ENCODE measurements around the gene GREB1L.

Gene GREB1L

DNA sequence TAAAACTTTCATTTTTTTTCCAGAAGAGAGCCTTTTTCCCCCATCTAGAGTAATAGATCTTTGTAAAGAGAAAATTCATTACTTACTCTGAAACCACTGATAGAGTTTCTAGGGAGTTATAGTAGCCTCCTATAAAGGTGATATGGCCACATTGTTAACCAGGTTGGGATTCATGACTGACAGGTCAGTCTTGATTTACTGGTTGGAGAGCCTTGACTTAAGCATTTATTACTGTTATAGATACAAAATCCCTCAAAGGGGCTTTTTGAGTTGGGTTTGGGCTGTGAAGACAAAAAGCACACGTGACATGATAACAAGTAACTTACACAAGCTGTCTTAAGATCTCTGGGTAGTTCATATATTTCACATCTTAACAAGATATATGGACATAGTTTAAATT is 141.0 kb downstream of the GREB1L start:
- no peak for DNase-seq

DNA sequence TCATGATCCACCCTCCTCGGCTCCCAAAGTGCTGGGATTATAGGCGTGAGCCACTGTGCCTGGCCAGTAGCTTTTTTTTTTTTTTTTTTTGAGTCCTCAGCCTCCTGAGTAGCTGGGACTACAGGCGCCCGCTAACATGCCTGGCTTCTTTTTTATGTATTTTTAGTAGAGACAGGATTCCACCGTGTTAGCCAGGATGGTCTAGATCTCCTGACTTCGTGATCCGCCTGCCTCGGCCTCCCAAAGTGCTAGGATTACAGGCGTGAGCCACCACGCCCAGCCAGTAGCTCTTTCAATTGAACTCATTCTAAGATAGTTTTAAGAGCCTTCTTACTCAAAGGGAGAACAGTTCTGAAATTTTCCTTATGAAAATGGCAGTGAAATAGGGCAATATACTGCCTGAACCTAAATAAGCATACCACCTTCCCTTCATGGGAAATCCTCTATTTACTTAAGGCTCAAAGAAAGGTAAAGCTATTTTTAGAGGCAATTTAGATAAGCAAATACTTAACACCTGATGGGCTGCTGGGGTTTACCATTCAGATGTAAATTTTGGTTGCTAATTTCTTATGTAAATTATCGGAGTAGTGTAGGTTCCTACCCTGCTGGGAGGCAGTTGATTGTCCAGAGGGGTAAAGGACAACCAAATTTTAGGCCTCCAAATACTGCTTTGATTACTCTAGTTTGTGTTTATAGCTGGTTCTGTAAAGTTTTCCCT is 144.7 kb downstream of the GREB1L start:
- no peak for DNase-seq

DNA sequence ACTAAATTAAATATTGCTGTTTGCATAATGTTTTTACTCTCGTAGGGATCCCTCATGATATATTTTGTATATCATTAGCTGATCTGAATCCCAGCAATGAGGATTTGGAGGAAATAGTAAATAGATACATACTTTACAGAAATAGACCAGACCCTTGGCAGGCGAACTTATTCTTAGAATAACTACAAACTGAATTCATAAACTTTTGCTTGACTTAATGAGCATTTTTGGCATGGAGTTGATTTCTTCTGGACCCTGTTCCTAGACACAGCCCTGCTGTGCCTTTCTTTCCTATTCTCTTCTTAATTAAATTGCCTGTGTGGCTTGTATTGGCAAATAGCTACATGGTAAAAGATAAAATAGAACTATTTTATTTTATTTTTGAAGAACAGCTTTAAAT is 145.9 kb downstream of the GREB1L start:
- DNase-seq: no peak

DNA sequence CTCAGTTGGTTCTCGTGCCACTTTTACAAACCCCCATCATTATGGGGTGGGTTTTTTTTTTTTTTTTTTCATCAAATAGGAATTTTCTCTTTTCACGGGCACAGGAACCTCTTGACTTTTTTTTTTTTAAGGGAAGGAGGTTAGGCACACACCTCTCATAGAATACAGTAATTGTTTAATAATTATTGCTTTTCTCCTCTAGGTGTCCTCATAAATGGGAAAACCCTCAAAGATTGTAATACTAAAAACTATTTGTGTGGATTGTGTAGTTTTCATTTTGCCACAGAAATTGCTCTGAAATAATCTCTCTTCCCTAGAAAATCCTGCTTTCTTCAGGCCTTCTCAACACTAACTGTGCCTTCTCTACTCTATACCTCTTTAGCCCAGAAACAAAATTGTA is 147.3 kb downstream of the GREB1L start:
- DNase-seq: no peak

DNA sequence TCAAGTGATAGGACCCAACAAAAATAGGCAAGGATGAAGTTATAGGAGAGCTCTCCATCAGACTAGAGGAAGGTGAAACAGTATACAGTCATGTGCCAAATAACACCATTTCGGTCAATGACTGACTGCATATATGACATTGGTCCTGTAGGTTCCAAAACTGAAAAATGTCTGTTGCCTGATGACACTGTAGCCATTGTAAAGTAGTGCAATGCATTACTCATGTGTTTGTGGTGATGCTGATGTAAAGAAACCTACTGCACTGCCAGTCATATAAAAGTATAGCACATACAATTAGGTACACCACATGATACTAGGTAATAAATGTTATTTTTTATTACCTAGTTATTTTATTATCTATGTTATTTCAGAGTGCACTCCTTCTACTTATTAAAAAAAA is 147.9 kb downstream of the GREB1L start:
- DNase-seq: no peak

DNA sequence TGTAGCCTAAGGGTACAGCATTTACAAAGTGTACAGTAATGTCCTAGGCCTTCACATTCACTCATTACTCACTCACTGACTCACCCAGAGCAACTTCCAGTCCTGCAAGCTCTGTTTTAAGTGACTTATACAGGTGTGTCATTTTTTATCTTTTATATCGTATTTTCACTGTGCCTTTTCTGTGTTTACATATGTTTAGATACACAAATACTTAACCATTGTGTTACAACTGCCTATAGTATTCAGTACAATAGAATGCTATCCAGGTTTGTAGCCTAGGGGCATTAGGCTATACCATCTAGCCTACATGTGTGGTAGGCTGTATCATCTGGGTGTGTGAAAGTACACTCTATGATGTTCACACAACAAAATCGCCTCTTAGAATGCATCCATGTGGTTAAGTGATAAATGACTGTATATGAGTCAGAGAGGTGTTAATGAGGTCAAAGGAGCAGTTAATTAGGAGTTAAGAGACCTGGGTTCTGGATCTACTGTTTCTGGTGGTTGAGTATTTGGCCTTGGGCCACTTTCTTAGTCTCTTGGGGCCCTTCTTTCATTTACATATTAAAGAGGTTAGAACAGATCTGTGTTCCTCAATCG is 149.1 kb downstream of the GREB1L start:
- no peak for DNase-seq

DNA sequence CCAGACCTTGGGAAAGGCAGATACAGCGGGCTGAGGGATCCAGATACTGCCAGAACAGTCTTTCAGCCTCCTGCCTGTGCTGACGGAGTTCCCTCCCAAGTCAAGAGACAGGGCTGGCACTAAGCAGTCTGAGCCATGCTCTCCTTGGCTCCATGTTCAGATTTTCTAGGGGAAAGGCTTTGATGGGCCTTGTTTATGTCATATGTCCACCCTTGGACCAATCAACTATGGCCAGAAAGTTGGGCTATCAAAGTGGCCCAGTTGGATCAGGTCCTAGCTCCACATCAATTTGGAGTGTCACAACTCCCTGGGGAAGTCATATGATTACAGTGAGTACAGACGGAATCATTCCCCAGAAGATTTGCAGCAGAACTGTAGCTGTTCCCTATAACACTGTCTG is 152.0 kb downstream of the GREB1L start:
- DNase-seq: no peak

DNA sequence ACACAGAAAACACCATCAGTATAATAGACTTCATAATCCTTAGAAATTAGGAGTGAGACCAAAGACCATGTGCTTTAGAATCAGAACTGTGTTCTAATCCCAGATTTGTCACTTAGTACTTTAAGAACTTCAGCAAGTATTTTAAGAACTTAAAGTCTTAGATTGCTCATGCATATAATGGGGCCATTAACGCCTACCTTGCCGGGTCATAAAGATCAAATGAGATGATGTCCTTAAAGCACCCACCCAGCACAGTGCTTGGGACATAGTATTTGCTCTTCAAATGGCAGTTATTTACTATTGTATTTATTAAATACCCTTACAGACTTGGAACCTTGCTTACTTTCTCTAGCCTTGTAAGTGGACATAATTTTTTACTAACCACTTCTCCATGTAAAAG is 156.1 kb downstream of the GREB1L start:
- no peak for DNase-seq

DNA sequence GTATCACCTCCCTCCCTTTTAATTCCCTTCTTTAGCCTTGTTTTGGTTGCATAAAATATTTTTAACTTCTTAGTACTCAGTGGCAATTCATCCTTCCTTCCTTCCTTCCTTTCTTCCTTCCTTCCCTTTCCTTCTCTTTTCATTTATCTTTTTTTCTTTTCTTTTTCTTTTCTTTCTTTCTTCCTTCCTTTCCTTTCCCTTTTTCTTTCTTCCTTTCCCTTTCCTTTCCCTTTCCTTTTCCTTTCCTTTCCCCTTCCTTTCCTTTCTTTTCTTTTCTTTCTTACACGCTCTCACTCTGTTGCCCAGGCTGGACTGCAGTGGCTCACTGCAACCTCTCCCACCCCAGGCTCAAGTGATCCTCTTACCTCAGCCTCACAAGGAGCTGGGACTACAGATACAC is 160.2 kb downstream of the GREB1L start:
- DNase-seq: no peak

DNA sequence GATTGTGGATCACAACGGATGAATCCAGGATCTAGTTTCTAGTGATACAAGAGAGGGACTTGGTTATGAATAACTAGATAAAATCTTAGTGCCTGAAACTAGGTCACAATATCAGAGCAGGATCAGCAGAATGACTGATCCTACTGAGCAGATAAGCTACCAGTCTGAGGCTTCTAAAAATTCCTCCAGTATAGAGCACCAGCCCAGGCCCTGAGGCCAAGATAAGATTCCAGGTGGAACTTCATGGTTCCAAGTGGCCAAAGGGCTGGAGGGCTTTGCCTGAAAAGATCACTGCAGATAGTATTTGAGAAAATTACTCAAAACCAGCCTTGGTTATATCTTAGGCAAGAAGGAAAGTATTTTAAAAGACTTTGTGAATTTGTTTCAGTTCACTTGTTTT is 162.4 kb downstream of the GREB1L start:
- no peak for DNase-seq

DNA sequence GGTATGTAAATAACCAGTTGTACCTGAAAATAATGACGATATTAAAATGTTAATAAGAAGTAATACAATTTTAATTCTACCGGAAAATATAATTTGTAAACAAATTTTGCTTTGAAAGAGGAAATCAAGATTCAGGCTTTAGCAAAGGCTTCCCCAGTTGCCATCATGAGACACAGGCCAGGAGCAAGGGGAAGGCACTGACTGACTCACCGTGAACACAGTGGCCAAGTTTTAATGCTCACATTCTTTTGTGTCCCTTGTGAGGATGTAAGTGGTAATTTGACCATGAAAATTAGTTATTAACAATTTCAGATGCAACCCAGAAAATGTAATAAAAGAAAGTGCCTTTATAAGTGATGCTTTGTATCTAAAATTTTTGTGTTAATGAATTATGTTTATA is 164.1 kb downstream of the GREB1L start:
- no peak for DNase-seq

DNA sequence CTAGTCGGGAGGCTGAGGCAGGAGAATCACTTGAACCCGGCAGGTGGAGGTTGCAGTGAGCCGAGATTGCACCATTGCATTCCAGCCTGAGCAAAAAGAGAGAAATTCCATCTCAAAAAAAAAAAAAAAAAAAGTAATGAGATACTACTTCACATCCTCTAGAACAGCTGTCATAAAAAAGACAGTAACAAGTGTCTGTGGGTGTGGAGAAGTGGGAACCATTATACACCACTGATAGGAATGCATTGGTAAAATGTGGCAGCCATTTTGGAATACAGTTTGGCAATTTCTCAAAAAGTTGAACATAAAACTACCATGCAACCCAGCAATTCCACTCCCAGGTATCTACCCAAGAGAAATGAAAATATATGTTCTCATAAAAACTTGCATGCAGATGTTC is 166.6 kb downstream of the GREB1L start:
- DNase-seq: no peak

DNA sequence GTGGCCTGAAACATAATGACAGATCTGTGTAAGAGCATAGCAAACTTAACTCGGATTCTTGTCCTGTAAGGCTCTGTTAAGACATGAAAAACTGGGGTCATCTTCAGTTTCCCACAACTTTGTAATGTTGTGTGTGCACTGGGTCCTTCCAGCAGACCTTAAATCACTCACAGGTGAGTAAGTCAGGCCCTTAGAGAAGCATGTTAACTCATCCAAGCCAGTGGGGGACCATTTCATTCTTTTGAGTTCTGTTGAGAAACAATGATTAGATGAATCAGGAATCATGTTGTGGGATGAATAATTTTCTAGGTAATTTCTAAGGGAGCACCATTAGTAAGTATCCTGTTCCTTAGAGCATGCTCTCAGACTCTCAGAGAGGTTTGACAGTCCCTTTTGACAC is 191.4 kb downstream of the GREB1L start:
- DNase-seq: no peak

DNA sequence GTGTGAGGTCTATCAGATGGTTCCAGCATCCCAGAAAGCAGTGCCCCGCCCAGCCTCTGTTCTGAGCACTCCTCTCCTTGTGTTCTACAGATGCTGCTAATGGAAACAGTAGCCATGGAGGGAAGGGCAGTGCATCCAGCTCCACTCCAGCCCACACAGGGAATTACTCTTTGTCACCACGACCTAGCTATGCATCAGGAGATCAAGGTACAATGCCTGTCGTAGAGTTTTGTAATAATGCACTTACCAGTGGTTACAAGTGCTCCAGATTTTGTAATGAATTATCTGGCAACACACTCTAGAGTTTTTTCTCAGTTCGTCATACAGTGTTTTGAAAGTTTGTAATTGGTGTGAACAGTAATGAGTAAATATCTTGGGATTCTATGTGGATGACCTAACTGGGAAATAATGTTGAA is 197.4 kb downstream of the GREB1L start:
- DNase-seq: no peak

DNA sequence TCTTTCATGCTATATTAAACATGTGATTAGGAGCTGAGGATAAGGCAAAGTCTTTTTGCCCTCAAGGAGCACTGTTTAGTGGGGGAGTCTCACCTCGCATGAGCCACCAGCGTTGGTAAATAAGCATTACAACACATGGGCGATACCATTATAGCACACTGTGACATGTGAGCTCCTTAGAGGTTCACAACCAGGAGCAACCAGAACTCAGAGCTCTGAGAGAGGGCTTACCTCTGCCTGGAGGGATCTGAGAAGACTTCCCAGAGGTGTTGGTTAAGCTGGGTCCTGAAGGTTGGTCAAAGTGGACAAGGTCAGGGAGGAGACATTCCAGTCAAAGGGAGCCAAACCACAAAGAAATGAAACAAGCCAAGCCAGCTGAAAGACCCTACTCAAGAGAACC is 199.6 kb downstream of the GREB1L start:
- no peak for DNase-seq

DNA sequence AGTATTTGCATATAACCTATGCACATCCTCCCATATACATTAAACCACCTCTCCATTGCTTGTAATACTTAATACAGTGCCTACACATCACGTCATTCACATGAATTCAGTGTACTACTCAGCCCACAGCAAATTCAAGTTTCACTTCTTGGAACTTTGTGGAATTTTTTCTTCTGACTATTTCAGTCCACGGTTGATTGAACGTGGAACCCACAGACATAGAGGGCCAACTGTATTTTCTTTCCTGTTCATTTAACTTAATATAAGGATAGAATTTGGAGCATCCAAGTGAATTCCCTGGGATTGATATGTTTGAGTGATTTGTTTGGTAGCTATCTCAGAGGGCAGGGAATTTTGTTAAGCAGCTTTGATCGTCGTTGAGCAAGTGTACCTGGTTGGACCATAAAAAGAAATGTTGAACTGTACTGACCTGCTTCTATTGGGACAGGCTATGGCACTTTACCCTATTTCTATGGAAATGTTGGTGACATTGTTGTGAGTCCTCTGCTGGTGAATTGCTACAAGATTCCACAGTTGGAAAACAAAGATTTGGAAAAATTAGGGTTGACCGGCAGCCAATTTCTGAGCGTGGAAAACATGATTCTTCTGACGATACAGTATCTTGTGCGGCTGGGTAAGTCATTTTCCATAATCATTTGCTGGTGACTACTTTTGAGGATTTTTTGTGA is 201.9 kb downstream of the GREB1L start:
- no peak for DNase-seq

DNA sequence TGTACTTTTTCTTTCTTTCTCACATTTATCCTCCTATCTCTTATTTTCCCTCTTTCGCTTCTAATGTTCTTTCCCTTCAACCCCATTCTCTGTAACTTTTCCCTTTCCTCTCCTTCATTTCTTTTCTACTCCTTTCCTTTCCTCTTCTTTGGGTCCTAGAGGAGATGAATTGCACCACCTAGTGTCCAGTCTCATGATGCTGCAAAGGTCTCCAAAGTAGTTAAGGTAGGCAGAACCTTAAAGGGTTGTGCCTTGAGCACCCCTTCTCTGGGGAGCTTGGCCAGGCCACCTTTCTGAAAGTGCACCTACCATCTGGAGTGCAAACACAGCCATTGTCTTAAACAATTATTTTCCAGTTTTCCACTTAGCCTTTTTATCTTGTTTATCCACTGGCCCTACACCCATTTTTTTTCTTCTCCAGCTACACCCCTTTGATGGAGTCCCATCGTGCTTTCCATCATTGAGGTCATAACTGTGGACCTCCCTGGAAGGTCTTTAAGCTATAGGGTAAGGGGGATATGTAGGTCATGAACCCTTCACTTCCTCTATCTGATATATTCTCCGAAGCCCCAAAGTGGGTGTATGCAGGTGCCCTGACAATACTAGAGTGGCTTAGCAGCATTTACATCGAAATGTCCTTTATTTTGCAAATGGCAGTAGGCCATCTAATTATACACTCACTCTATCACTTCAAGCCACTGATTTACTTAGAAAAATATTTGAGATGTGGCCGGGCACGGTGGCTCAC is 202.6 kb downstream of the GREB1L start:
- DNase-seq: no peak

DNA sequence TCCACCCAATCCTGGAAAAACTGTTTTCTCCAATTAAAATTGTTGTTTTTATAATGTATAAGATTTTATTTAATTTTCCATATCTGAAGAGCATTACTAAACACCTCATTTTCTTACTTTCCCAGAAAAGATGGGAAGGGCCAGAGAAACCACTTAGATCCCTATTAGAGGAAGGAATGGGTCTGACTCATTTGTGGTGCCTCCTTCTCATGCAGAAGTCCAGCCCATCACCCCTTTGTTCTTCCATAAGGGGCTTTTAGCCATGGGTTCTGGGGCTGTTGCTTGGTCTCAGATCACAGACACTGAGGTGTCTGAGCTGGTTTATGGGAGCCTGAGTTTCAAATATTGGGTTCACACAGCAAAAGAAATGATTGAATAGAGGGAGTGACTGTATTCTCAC is 206.3 kb downstream of the GREB1L start:
- no peak for DNase-seq

DNA sequence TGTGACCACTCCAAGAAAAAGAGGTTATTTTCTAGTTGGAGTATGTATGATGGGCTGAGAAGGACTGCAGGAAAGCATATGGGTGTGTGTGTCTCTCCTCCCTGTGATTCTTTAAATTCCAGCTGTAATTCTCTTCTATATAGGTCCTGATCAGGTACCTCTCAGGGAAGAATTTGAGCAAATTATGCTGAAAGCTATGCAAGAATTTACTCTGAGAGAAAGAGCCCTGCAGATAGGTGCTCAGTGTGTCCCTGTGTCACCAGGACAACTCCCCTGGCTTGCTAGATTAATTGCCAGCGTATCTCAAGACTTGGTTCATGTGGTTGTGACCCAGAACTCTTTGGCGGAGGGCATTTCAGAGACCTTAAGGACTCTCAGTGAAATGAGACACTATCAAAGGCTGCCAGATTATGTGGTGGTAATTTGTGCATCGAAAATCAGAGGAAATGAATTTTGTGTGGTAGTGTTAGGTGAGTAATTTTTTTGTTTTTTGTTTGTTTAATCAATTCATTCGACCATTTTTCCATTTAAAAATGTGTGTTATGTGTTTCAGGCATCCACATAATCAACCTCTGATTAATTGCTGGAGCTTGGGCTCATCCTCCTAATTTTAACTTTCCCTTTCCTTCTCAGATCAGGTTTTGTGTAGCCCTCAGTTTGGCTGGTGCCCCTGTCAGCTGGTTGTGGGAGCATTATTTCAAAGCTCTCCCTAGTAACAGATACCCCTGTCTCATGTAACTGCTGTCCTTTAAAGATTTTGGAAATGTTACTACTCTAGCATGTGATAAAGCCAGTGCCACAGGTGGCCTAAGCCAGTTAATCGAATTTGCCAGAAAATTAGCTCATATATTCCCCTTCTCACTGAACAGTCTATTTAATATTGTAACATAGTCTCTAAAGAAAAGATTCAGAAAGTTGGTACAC is 207.6 kb downstream of the GREB1L start:
- DNase-seq: no peak

DNA sequence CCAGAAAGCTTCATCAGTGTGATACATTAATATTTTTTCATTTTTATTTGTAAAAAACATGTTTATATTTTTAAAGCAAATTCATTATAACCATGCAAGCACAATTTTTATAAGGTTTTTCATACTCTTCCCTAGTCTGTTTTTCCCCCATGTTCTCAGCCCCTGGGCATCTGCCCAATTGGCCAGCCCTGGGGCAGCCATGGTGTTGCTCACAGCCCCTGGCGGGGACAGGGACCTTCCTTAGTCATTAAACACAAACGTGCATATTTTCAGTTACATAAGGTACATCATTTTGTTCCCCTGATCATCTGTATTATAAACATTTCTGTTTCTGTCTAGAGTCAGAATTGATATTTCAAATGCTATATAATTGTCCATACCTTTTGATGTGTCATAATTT is 208.5 kb downstream of the GREB1L start:
- no peak for DNase-seq

DNA sequence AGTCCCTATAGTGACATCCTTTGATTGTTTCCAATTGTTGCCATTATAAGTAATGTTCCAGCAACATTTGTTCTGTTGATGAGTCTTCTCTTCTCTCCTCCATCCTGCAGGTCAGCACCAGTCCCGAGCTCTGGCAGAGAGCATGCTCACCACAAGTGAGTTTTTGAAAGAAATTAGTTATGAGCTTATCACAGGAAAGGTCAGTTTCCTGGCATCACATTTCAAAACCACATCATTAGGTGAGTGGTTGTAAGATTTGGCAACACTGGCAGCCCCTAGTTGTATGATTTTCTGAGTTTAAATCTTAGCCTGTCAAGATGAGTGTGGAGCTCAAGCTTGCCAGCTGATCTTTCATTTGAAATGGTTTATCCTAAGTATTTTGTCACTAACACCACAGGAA is 208.9 kb downstream of the GREB1L start:
- DNase-seq: no peak

DNA sequence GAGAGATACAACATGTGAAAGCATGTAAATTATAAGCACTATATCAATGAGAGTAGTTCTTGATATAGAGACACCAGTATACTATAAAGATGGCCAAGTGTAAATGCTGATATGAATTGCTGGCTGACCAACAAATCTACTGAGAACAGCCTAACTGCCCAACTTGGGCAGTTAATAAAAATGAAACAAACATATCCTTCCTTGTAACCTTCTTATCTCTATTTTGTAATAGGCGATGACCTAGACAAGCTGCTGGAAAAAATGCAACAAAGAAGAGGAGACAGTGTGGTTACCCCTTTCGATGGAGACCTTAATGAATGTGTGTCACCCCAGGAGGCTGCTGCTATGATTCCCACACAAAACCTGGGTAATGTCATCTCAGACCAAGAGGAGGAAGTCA is 209.8 kb downstream of the GREB1L start:
- no peak for DNase-seq
